Neural cell (in vitro differentiated cells): ENCODE results near the gene PPP1R15B. TPM values are rescaled to one million over a fixed set of nuclear protein-coding genes. Genes with fewer than 3 reads are reported as not detected.

Experiments used
- H2AFZ ChIP-seq: fragments of 200-600, 300-800 bp; sonication (generic), shearing (Covaris generic); 2 replicates; pipeline ENCODE4 v1.6.0; 2014; ENCODE audit warnings: low read depth, mild to moderate bottlenecking, antibody characterized with exemption, low read length, moderate library complexity
- H3F3A ChIP-seq: fragments of 200-600 bp; shearing (Covaris generic); 2 replicates; pipeline ENCODE4 v1.6.1; 2016; ENCODE audit warnings: mild to moderate bottlenecking, moderate library complexity, mixed read lengths, antibody characterized with exemption, low read length; ENCODE audit not compliant: insufficient read depth, poor library complexity, severe bottlenecking
- H3K27ac ChIP-seq: fragments of 200-600, 300-800 bp; sonication (generic), shearing (Covaris generic); 2 replicates; pipeline ENCODE4 v1.5.1; 2014; ENCODE audit warnings: mild to moderate bottlenecking, low read length, moderate library complexity
- H3K27me3 ChIP-seq: fragments of 300-800, 200-600 bp; sonication (generic), shearing (Covaris generic); 2 replicates; pipeline ENCODE4 v1.6.0; 2014; ENCODE audit warnings: mild to moderate bottlenecking, low read depth, low read length, moderate library complexity; ENCODE audit not compliant: insufficient read depth
- H3K36me3 ChIP-seq: fragments of 300-800, 200-600 bp; sonication (generic), shearing (Covaris generic); 2 replicates; pipeline ENCODE4 v1.5.1; 2014; ENCODE audit warnings: mild to moderate bottlenecking, antibody characterized with exemption, low read length, moderate library complexity; ENCODE audit not compliant: insufficient read depth
- H3K4me2 ChIP-seq: fragments of 300-800, 200-600 bp; sonication (generic), shearing (Covaris generic); 2 replicates; pipeline ENCODE4 v1.6.0; 2014; ENCODE audit warnings: mild to moderate bottlenecking, low read length
- H3K4me3 ChIP-seq: fragments of 300-800, 200-600 bp; sonication (generic), shearing (Covaris generic); 2 replicates; pipeline ENCODE4 v1.5.1; 2014; ENCODE audit warnings: mild to moderate bottlenecking, low read length, moderate library complexity
- H3K79me2 ChIP-seq: fragments of 200-600 bp; shearing (Covaris generic); replicated peaks from 2 replicates; pipeline ENCODE4 v1.6.0; 2014; ENCODE audit warnings: mild to moderate bottlenecking, low read length, moderate library complexity; ENCODE audit not compliant: insufficient read depth
- H3K9ac ChIP-seq: fragments of 300-800, 200-600 bp; sonication (generic), shearing (Covaris generic); 2 replicates; pipeline ENCODE4 v1.6.1; 2016; ENCODE audit warnings: mild to moderate bottlenecking, low read length, mixed read lengths
- H3K9me2 ChIP-seq: fragments of 200-600 bp; shearing (Covaris generic); 2 replicates; pipeline ENCODE4 v1.6.1; 2016; ENCODE audit warnings: mild to moderate bottlenecking, low read length, mixed read lengths; ENCODE audit not compliant: insufficient read depth
- H3K9me3 ChIP-seq: fragments of 200-600, 300-800 bp; sonication (generic), shearing (Covaris generic); 2 replicates; pipeline ENCODE4 v1.6.1; 2016; ENCODE audit warnings: mild to moderate bottlenecking, mixed run types, low read length, moderate library complexity, mixed read lengths
- H4K20me1 ChIP-seq: fragments of 200-600 bp; shearing (Covaris generic); 2 replicates; pipeline ENCODE4 v1.6.1; 2016; ENCODE audit warnings: mild to moderate bottlenecking, mixed run types; ENCODE audit not compliant: insufficient read depth
- CTCF ChIP-seq: fragments of 450-650 bp; IDR thresholded peaks from 2 replicates; pipeline ENCODE4 v1.5.1; 2014; ENCODE audit warnings: antibody characterized with exemption, mild to moderate bottlenecking, moderate library complexity; ENCODE audit not compliant: poor library complexity, severe bottlenecking
- EP300 ChIP-seq: fragments of 450-650 bp; conservative IDR thresholded peaks from 2 replicates; pipeline ENCODE4 v1.6.1; 2014; ENCODE audit warnings: antibody characterized with exemption, mild to moderate bottlenecking, moderate library complexity; ENCODE audit not compliant: poor library complexity, severe bottlenecking
- EZH2 ChIP-seq: fragments of 200-600, 300-800 bp; shearing (Covaris generic), sonication (generic); IDR thresholded peaks from 2 replicates; pipeline ENCODE4 v1.6.1; 2014; ENCODE audit warnings: antibody characterized with exemption, low read length, borderline replicate concordance, mild to moderate bottlenecking; ENCODE audit not compliant: insufficient read depth, poor library complexity, severe bottlenecking
- REST ChIP-seq: IDR thresholded peaks from 2 replicates; pipeline ENCODE4 v1.6.1; 2012; ENCODE audit warnings: borderline replicate concordance
- SMC3 ChIP-seq: fragments of 450-650 bp; conservative IDR thresholded peaks from 2 replicates; pipeline ENCODE4 v1.6.1; 2014; ENCODE audit warnings: antibody characterized with exemption, mild to moderate bottlenecking, moderate library complexity; ENCODE audit not compliant: poor library complexity
- polyA plus RNA-seq: library from polyadenylated mRNA; depleted of rRNA; stranded (reverse); fragments of >200 nt; gene quantifications from 2 replicates; pipeline ENCODE4 v1.2.3, GENCODE V29; 2014

The PPP1R15B gene
- polyA plus RNA-seq, 1 donor from 2014 or later, result 30.1 TPM

GRCh38 chr1:204449678-204450280, 38.2 kb upstream of the PPP1R15B start (continued):
- TF ChIP-seq REST, result no peak

- Histone ChIP-seq H3K9me2 (no peaks in the 10 kb centered on the region), H3K36me3 (peaks cover 23% of the 10 kb centered on the region), H3K27me3 (no peaks in the 10 kb centered on the region), H3K9ac (no peak overlapping the region), H4K20me1 (no peaks in the 10 kb centered on the region), H3K79me2 (no peaks in the 10 kb centered on the region), H2AFZ (no peak overlapping the region), H3K9me3 (no peaks in the 10 kb centered on the region), H3F3A (no peaks in the 10 kb centered on the region), H3K27ac (no peak overlapping the region), H3K4me3 (no peak overlapping the region), H3K4me2 (no peak overlapping the region)
- TF ChIP-seq REST, result no peak
- no peak for TF ChIP-seq EP300
- no peak for TF ChIP-seq CTCF
Measured at GRCh38 chr1:204448991-204449677, 37.5 kb upstream of the PPP1R15B start.

- no peak overlapping the region for H3K27ac ChIP-seq
- no peaks in the 10 kb centered on the region for H3K27me3 ChIP-seq
- no peaks in the 10 kb centered on the region for H3K9me3 ChIP-seq
- no peak overlapping the region for H3K4me3 ChIP-seq
- no peaks in the 10 kb centered on the region for H3K9me2 ChIP-seq
- H3K36me3 ChIP-seq, result peaks cover 23% of the 10 kb centered on the region
- H3K79me2 ChIP-seq, result no peaks in the 10 kb centered on the region
- TF ChIP-seq EZH2, result no peak
- TF ChIP-seq SMC3, result no peak
- H3F3A ChIP-seq, result no peaks in the 10 kb centered on the region
- H2AFZ ChIP-seq, result no peak overlapping the region
- H3K9ac ChIP-seq, result no peak overlapping the region
- H3K4me2 ChIP-seq, result no peak overlapping the region
- H4K20me1 ChIP-seq, result no peaks in the 10 kb centered on the region
Measured at GRCh38 chr1:204448344-204448964, 36.8 kb upstream of the PPP1R15B start.
